Stomach (tissue), 9 donors: Measurements from ENCODE around the gene FBXO44. TPM values are rescaled to one million over a fixed set of nuclear protein-coding genes. Genes with fewer than 3 reads are reported as not detected.

Experiments used
- DNase-seq, 2 donors: peaks; one replicate each; pipeline versions ENCODE4 v3.0.0 to v3.0.0-alpha.2; 2013 to 2019
- H3K27ac ChIP-seq, 5 donors: fragments of 200-600 bp in 4 of 5; sonication (generic) in 4 of 5; one replicate each; pipeline ENCODE4 v1.5.1; 2013 to 2019; ENCODE audit warnings: mild to moderate bottlenecking in 1 of 5, moderate library complexity in 1 of 5
- H3K27me3 ChIP-seq, 3 donors: fragments of 200-600 bp; sonication (generic); one replicate each; pipeline ENCODE4 v1.5.1; 2017 to 2019; ENCODE audit warnings: mixed run types in 1 of 3
- H3K36me3 ChIP-seq, 4 donors: fragments of 200-600 bp; sonication (generic); 1 replicate in 3 of 4; 2 replicates in 1 of 4; pipeline ENCODE4 v1.5.1; 2016 to 2019
- H3K4me1 ChIP-seq, 4 donors: fragments of 200-600 bp; sonication (generic); one replicate each; pipeline ENCODE4 v1.5.1; 2016 to 2019
- H3K4me3 ChIP-seq, 4 donors: fragments of 200-600 bp; sonication (generic) in 3 of 4; one replicate each; pipeline ENCODE4 v1.5.1; 2016 to 2019; ENCODE audit warnings: mild to moderate bottlenecking in 1 of 4
- H3K9me3 ChIP-seq, 4 donors: fragments of 200-600 bp; sonication (generic); one replicate each; pipeline ENCODE4 v1.5.1; 2016 to 2019
- CTCF ChIP-seq, 7 experiments: fragments of 450-650 bp in 4 of 7; fragments of 200-600 bp in 3 of 7; sonication (generic) in 3 of 7; IDR thresholded peaks; one replicate each; pipeline ENCODE4 v1.5.1; 2016 to 2019; ENCODE audit warnings: antibody characterized with exemption in 7 of 7, control low read depth in 2 of 7, mild to moderate bottlenecking in 1 of 7
- EP300 ChIP-seq: sonication (generic); formaldehyde crosslinking; IDR thresholded peaks from one replicate; pipeline ENCODE4 v1.6.1; 2017; ENCODE audit warnings: antibody characterized with exemption
- POLR2A ChIP-seq, 4 donors: fragments of 450-650 bp; IDR thresholded peaks; one replicate each; pipeline ENCODE4 v1.6.1; 2016; ENCODE audit warnings: antibody characterized with exemption in 4 of 4, control low read depth in 2 of 4, mild to moderate bottlenecking in 1 of 4, moderate library complexity in 1 of 4
- POLR2AphosphoS5 ChIP-seq, 3 donors: sonication (generic); formaldehyde crosslinking; IDR thresholded peaks; one replicate each; pipeline ENCODE4 v1.6.1; 2016; ENCODE audit warnings: antibody characterized with exemption in 3 of 3
- WGBS, 5 donors: extraction: QIAGEN DNeasy Blood & Tissue Kit in 3 of 5; methylation state at CpG; one replicate each; pipeline versions ENCODE4 v1.1.5 to v1.1.7; 2013 to 2018; 5-methylcytosine and 5-hydroxymethylcytosine counted together
- intact Hi-C: fragments of 100-400 bp; cut with DNase I; formaldehyde crosslinking; loops from one replicate; pipeline ENCODE4 v1.15.1; 2023; ENCODE audit warnings: low total_unique reads
- polyA plus RNA-seq, 3 donors: library from polyadenylated mRNA; stranded (reverse); fragments of 200-250 nt; gene quantifications; one replicate each; pipeline ENCODE4 v1.2.3, GENCODE V29; 2013
- total RNA-seq, 5 donors: library from RNA; depleted of rRNA; stranded (reverse); fragments of >200 nt; gene quantifications; one replicate each; pipeline versions ENCODE4 v1.1.0 to v1.2.3, GENCODE V29; 2014 to 2016
- donor health status: healthy with polysubstance abuse.
- donor health status: Bipolar disorder and iron deficiency.
- donor health status: healthy.

The FBXO44 gene
- total and polyA plus RNA-seq, 8 donors, result 3.6 to 54.8 (median 12.1) TPM

DNA sequence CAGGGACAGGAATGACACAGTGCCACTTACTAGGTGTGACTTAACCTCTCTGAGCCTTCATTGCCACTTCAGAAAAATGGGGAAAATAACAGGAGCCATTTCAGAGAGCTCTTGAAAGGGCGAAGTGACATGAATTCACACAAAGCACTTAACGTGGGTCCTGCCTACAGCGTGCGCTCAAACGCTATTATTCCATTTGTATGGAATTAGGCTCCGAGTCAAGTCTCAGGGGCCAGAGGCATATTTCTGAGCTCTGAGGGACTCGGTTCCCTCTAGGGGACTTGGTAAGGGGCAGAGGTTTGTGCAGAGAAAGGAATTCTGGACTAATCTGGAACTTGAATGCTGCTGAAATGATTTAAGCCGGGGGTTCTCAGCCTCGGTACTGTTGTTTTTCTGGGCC, 50.9 kb downstream of the FBXO44 start:
- no peaks in the 10 kb centered on the region for H3K9me3 ChIP-seq
- WGBS, 5 donors, result 84 to 90% (median 86%) methylated on average over 9 of the region's 9 CpGs
- TF ChIP-seq CTCF (IDR thresholded peaks at IDR 0.05) (no peak), POLR2A (IDR thresholded peaks at IDR 0.05) (no peak), EP300 (no peak)
- DNase-seq, result no peak
- H3K27me3 ChIP-seq, result peaks cover 0 to 61% (median 23%) of the 10 kb centered on the region in 3 donors
- H3K4me1 ChIP-seq, result peaks cover 0 to 20% (median 14%) of the 10 kb centered on the region in 4 donors
- H3K27ac ChIP-seq, result no peak overlapping the region
- intact Hi-C loops, result no loop called here
- H3K4me3 ChIP-seq, result no peak overlapping the region
- H3K36me3 ChIP-seq, result no peaks in the 10 kb centered on the region

GRCh38 chr1:11706292-11706691, 51.6 kb downstream of the FBXO44 start:
- intact Hi-C loops, result no loop called here
- peaks cover 0 to 56% (median 17%) of the 10 kb centered on the region in 3 donors for H3K27me3 ChIP-seq
- H3K4me1 ChIP-seq, result peaks cover 0 to 14% (median 11%) of the 10 kb centered on the region in 4 donors
- no peak overlapping the region for H3K4me3 ChIP-seq
- H3K36me3 ChIP-seq, result no peaks in the 10 kb centered on the region
- no peak overlapping the region for H3K27ac ChIP-seq
- 78 to 94% (median 89%) methylated on average over 4 to 14 of the region's 14 CpGs for whole genome bisulfite sequencing, 5 donors
- no peaks in the 10 kb centered on the region for H3K9me3 ChIP-seq
- no peak for DNase-seq
- no peak for TF ChIP-seq POLR2A (IDR thresholded peaks at IDR 0.05)
- TF ChIP-seq CTCF (IDR thresholded peaks at IDR 0.05), result no peak

DNA sequence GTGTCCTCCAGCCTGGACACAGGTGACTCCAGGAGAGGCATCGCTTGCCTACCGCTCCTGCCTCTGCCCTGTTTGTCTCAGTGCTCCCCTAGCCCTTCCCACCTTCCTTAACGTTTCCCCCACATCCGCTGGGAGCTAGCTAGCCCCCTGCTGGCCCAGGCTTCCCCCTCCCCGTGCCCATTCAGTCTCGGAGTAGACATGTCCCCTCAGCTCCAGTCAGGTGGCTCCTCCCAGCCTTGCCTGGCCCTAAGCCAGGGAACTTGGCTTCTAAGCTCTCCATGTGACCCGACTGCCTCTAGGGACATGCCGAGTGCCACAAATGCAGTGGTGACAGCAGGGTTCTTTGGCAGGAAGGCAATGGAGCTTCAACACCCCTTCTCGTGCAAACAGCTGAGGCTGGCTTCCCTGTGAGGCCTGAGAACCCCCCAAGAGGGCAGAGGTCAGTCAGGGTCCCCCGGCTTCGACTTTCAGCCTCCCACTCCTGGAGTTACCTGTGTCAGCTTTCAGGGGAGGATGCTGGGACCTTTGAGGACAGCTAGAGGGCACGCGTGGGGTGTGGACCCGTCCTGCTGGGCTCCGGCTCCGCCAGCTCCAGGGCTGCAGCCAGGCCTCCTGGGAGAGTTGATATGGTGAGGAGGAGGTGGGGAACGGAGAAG, 53.1 kb downstream of the FBXO44 start:
- 21 to 47% (median 23%) methylated on average over 12 to 17 of the region's 17 CpGs for WGBS, 5 donors
- H3K36me3 ChIP-seq, result no peaks in the 10 kb centered on the region
- no peak overlapping the region for H3K27ac ChIP-seq
- H3K27me3 ChIP-seq, result peaks cover 0 to 61% (median 12%) of the 10 kb centered on the region in 3 donors
- no peaks in the 10 kb centered on the region for H3K9me3 ChIP-seq
- no peak overlapping the region for H3K4me3 ChIP-seq
- peak; percentile 82 to 85 for DNase-seq
- intact Hi-C loops, result no loop called here
- H3K4me1 ChIP-seq, result peaks cover 0 to 11% (median 9%) of the 10 kb centered on the region in 4 donors
- TF ChIP-seq POLR2A (IDR thresholded peaks at IDR 0.05), result no peak
- TF ChIP-seq POLR2AphosphoS5 (IDR thresholded peaks at IDR 0.05), result no peak
- TF ChIP-seq CTCF (IDR thresholded peaks at IDR 0.05), result no peak

DNA sequence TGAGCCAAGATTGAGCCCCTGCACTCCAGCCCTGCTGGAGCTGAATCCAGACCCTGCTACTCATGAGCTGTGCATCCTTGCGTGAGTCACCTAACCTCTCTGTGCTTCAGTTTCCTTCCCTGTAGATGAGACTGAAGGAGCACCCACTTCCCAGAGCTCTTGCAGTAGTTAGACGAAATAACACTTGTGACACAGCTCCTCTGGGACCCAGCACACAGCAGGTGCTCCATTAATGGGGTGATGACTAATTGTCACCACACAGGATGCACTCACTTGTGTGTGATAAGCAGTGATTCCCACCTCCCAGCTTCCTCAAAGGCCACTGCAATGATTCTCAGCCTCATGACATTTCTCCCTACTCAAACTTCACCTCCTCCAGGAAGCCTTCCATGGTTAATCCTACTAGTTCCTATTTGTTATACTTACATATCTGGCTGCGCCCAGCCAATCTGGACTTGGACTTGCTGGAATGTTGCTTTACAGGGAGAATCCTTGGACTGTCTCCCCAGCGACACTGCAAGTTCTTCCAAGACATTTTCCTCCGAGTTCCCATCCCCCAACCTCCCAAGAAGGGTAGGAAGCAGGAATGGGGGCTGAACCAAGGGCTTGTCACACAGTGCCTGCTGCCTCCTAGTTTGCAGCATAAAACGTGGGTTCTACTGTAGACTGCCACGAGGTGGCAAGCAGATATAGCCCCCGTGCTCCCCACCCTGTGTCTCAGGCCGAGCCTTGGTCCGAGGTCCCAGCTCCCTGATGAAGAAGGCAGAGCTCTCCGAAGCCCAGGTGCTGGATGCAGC, 54.1 kb downstream of the FBXO44 start:
- no peak for DNase-seq
- no peak overlapping the region for H3K4me3 ChIP-seq
- H3K36me3 ChIP-seq, result no peaks in the 10 kb centered on the region
- no peak for TF ChIP-seq POLR2AphosphoS5 (IDR thresholded peaks at IDR 0.05)
- TF ChIP-seq EP300, result no peak
- TF ChIP-seq CTCF (IDR thresholded peaks at IDR 0.05), result no peak
- no peak for TF ChIP-seq POLR2A (IDR thresholded peaks at IDR 0.05)
- peaks cover 0 to 53% (median 10%) of the 10 kb centered on the region in 3 donors for H3K27me3 ChIP-seq
- H3K27ac ChIP-seq, result no peak overlapping the region
- WGBS, 5 donors, result 63 to 83% (median 79%) methylated on average over 11 of the region's 11 CpGs
- no peaks in the 10 kb centered on the region for H3K9me3 ChIP-seq
- intact Hi-C loops, result no loop called here
- peaks cover 0 to 11% (median 9%) of the 10 kb centered on the region in 4 donors for H3K4me1 ChIP-seq
